ENCODE data around the gene LRRC52. TPM values are rescaled to one million over a fixed set of nuclear protein-coding genes. Genes with fewer than 3 reads are reported as not detected.

The LRRC52 gene
- total and polyA plus RNA-seq, 2 of the 8 experiments (the other 6 are each of a cell fraction or from before 2014, with no cell fraction given) = 0.05 TPM; not detected in 1

- H3K18ac ChIP-seq (ENCODE audit: extremely low read depth, low read length) = no peak overlapping the region; the same call in 1 of the 2 replicates
- TF ChIP-seq CBX5 (IDR thresholded peaks at IDR 0.05; ENCODE audit: low read depth, low read length) (no peak), KDM1A (IDR thresholded peaks at IDR 0.05; ENCODE audit: borderline replicate concordance, low read length) (peak; percentile 54; the same call in 1 of the 2 replicates), BRCA1 (IDR thresholded peaks at IDR 0.05; ENCODE audit: low read depth, low read length) (no peak)
- peaks cover 0 to 12% (median 8%) of the 10 kb centered on the region in 4 experiments; a peak in 4 of 7 replicates for H3K27me3 ChIP-seq (replicated peaks in 1 of 4; ENCODE audit: control insufficient read depth in 3 of 4, extremely low read depth in 1 of 4, insufficient read depth in 3 of 4, low read length in 3 of 4)
- ChIA-PET CTCF (ENCODE audit: partially characterized antibody) (interaction anchor here (0.6 to 1.4 kb wide), 6 partner anchors 10 to 1674 kb away, joined by 3 to 5 read pairs (median 4); no protein-coding TSS in a partner anchor), POLR2A (ENCODE audit: partially characterized antibody) (no interaction called here)
- 0 out of 2 replicates have a peak overlapping the region, but pooled peaks have one; percentile 60 for H2BK12ac ChIP-seq (ENCODE audit: low read depth, low read length)
- DNase-seq (ENCODE audit: low read depth in 1 of 2, low spot score in 2 of 2) (no peak), FAIRE-seq (no peak)
- H3K4me1 ChIP-seq (replicated peaks in 1 of 4; ENCODE audit: control insufficient read depth in 3 of 4, insufficient read depth in 4 of 4, low read length in 3 of 4) = peaks cover 4 to 10% (median 7%) of the 10 kb centered on the region in 4 experiments; a peak in 5 of 7 replicates
- no peak overlapping the region for H3K23ac ChIP-seq (ENCODE audit: insufficient read length)
- H2AFZ ChIP-seq (ENCODE audit: low read length) = no peak overlapping the region
- no peak overlapping the region for H2BK120ac ChIP-seq (replicated peaks; ENCODE audit: low read depth, low read length)
- no peaks in the 10 kb centered on the region for H3K36me3 ChIP-seq (ENCODE audit: control insufficient read depth in 2 of 4, insufficient read depth in 4 of 4, low read length in 3 of 4)
- H3K4ac ChIP-seq (replicated peaks; ENCODE audit: insufficient read length, low read depth, low read length) = no peak overlapping the region
- no peak overlapping the region for H3K56ac ChIP-seq (replicated peaks; ENCODE audit: insufficient read length, low read depth, low read length)
- H3K79me1 ChIP-seq (ENCODE audit: low read depth, low read length) = no peaks in the 10 kb centered on the region
- no peaks in the 10 kb centered on the region for H3K79me2 ChIP-seq (ENCODE audit: control insufficient read depth in 1 of 2, insufficient read depth in 2 of 2, low read length in 2 of 2)
- no peaks in the 10 kb centered on the region for H3K23me2 ChIP-seq (ENCODE audit: low read depth, low read length)
- H3K9me3 ChIP-seq (ENCODE audit: insufficient read depth in 2 of 2, low read depth in 1 of 2, low read length in 1 of 2) = no peaks in the 10 kb centered on the region
- H4K5ac ChIP-seq (ENCODE audit: insufficient read length, low read depth, low read length) = no peak overlapping the region
- H2AK5ac ChIP-seq (ENCODE audit: low read depth, low read length) = no peak overlapping the region
- H3K14ac ChIP-seq (ENCODE audit: insufficient read length) = no peak overlapping the region
- no peak overlapping the region for H3K4me3 ChIP-seq (ENCODE audit: extremely low read depth in 1 of 4, insufficient read depth in 2 of 4, low read depth in 3 of 4, low read length in 4 of 4)
- no peaks in the 10 kb centered on the region for H4K20me1 ChIP-seq (replicated peaks in 1 of 2; ENCODE audit: control insufficient read depth in 1 of 2, insufficient read depth in 2 of 2, low read length in 2 of 2)
- H3K27ac ChIP-seq (ENCODE audit: low read depth, low read length) = no peak overlapping the region
- no peak overlapping the region for H4K91ac ChIP-seq (replicated peaks; ENCODE audit: insufficient read length, low read length)
- H3K9ac ChIP-seq (replicated peaks in 1 of 4; ENCODE audit: extremely low read depth in 1 of 4, low read depth in 3 of 4, low read length in 3 of 4) = no peak overlapping the region
- no peak overlapping the region for H3K4me2 ChIP-seq (ENCODE audit: insufficient read depth in 1 of 2, low read depth in 2 of 2, low read length in 2 of 2)
- H2BK15ac ChIP-seq (ENCODE audit: low read length) = no peak overlapping the region
- H2BK5ac ChIP-seq (ENCODE audit: low read depth, low read length) = no peak overlapping the region
- no peak overlapping the region for H4K8ac ChIP-seq (ENCODE audit: extremely low read depth, insufficient read depth, low read length)
- H2BK20ac ChIP-seq (ENCODE audit: low read length) = no peak overlapping the region; the same call in 1 of the 2 replicates
These were observed 1.2 kb downstream of the LRRC52 start for GRCh38 chr1:165544996-165545395.
